Small intestine (tissue), 7 donors: ENCODE data around the gene HAGHL. TPM values are rescaled to one million over a fixed set of nuclear protein-coding genes. Genes with fewer than 3 reads are reported as not detected.
A peak's percentile ranks its signal among the peaks of the same experiment; 100 is the strongest.

Source experiments
- DNase-seq, 2 donors: peaks; one replicate each; pipeline versions ENCODE4 v3.0.0 to v3.0.0-alpha.2; 2013
- FAIRE-seq: peaks from 2 replicates; lab custom pipeline; 2012; peaks lifted over from hg19 to GRCh38; lab: Jason Lieb, UNC
- H3K27ac ChIP-seq, 3 donors: one replicate each; pipeline ENCODE4 v1.5.1; 2013; ENCODE audit warnings: low read length in 2 of 3, mild to moderate bottlenecking in 2 of 3, control low read depth in 1 of 3, inconsistent platforms in 1 of 3, low read depth in 1 of 3, moderate library complexity in 1 of 3
- H3K27me3 ChIP-seq, 3 donors: one replicate each; pipeline ENCODE4 v1.6.1; 2013; ENCODE audit warnings: low read length in 3 of 3, inconsistent platforms in 1 of 3; ENCODE audit not compliant: control insufficient read depth in 3 of 3, insufficient read depth in 3 of 3
- H3K36me3 ChIP-seq, 3 donors: one replicate each; pipeline ENCODE4 v1.6.1; 2013; ENCODE audit warnings: low read length in 3 of 3, inconsistent platforms in 1 of 3, low read depth in 1 of 3, mild to moderate bottlenecking in 1 of 3, moderate library complexity in 1 of 3; ENCODE audit not compliant: control insufficient read depth in 3 of 3, insufficient read depth in 2 of 3
- H3K4me1 ChIP-seq, 3 donors: one replicate each; pipeline ENCODE4 v1.6.1; 2013; ENCODE audit warnings: low read length in 2 of 3, inconsistent platforms in 1 of 3, low read depth in 1 of 3, mild to moderate bottlenecking in 1 of 3, moderate library complexity in 1 of 3; ENCODE audit not compliant: control insufficient read depth in 3 of 3, insufficient read depth in 2 of 3
- H3K4me3 ChIP-seq, 3 donors: one replicate each; pipeline ENCODE4 v1.5.1; 2013; ENCODE audit warnings: low read length in 3 of 3, control low read depth in 1 of 3, inconsistent platforms in 1 of 3, low read depth in 1 of 3, mild to moderate bottlenecking in 1 of 3, moderate library complexity in 1 of 3
- H3K9me3 ChIP-seq, 2 donors: one replicate each; pipeline ENCODE4 v1.6.1; 2013; ENCODE audit warnings: low read depth in 1 of 2, low read length in 1 of 2; ENCODE audit not compliant: control insufficient read depth in 2 of 2, insufficient read depth in 1 of 2
- WGBS, 3 donors: extraction: QIAGEN DNeasy Blood & Tissue Kit; methylation state at CpG; one replicate each; pipeline ENCODE4 v1.1.7; 2013; 5-methylcytosine and 5-hydroxymethylcytosine counted together
- polyA plus RNA-seq, 4 donors: library from polyadenylated mRNA; stranded (reverse) in 3 of 4; unstranded in 1 of 4; fragments of 200-250 nt in 3 of 4; fragments of 120-200 nt in 1 of 4; gene quantifications; one replicate each; pipeline versions ENCODE4 v1.2.1 to v1.2.3, GENCODE V29; 2013
- donor health status: healthy with polysubstance abuse.
- donor health status: control.
- donor health status: control.
- donor health status: Bipolar disorder and iron deficiency.
- donor health status: healthy.

The HAGHL gene
- polyA plus RNA-seq, 4 donors, result 1.4 to 4.8 (median 3.4) TPM

GRCh38 chr16:719815-720446 lies 7.0 kb upstream of the HAGHL start:
- Histone ChIP-seq H3K4me3 (peak overlapping the region in 2 of 3 donors; percentile 62 to 63), H3K4me1 (peaks cover 6 to 33% (median 12%) of the 10 kb centered on the region in 3 donors), H3K9me3 (peaks cover 3 to 8% of the 10 kb centered on the region in 2 donors), H3K36me3 (peaks cover 0 to 22% (median 0%) of the 10 kb centered on the region in 3 donors), H3K27ac (peak overlapping the region in 2 of 3 donors; percentile 41 to 77), H3K27me3 (peaks cover 0 to 14% (median 2%) of the 10 kb centered on the region in 3 donors)
- no peak for DNase-seq
- 7 to 11% (median 8%) methylated on average over 15 to 16 of the region's 16 CpGs for WGBS, 3 donors
- FAIRE-seq, result no peak

- H3K36me3 ChIP-seq, result peaks cover 0 to 22% (median 0%) of the 10 kb centered on the region in 3 donors
- peak overlapping the region; percentile 31 to 63 (median 62) for H3K4me3 ChIP-seq
- peak in 1 of 2 donors; percentile 60 for DNase-seq
- no peak for FAIRE-seq
- H3K27ac ChIP-seq, result peak overlapping the region; percentile 74 to 78 (median 77)
- H3K4me1 ChIP-seq, result peaks cover 6 to 33% (median 12%) of the 10 kb centered on the region in 3 donors
- H3K9me3 ChIP-seq, result peaks cover 3 to 8% of the 10 kb centered on the region in 2 donors
- H3K27me3 ChIP-seq, result peaks cover 0 to 15% (median 5%) of the 10 kb centered on the region in 3 donors
- WGBS, 3 donors, result 0 to 1% (median 0%) methylated on average over 31 to 38 of the region's 38 CpGs
Observed at GRCh38 chr16:720447-720989, 6.4 kb upstream of the HAGHL start.

GRCh38 chr16:720990-721764 lies 5.7 kb upstream of the HAGHL start, which contains the start of gene ANTKMT:
ANTKMT (plus strand) TSS chr16:721146; CDS start chr16:721275, 129 bp downstream.
- peaks cover 6 to 29% (median 12%) of the 10 kb centered on the region in 3 donors for H3K4me1 ChIP-seq
- WGBS, 3 donors, result 2 to 7% (median 6%) methylated on average over 59 to 106 of the region's 106 CpGs
- peak; percentile 91 to 95 for DNase-seq
- peak within 1 kb of the TSS; percentile 40 to 63 (median 62) for H3K4me3 ChIP-seq
- no peak for FAIRE-seq
- peaks cover 0 to 22% (median 0%) of the 10 kb centered on the region in 3 donors for H3K36me3 ChIP-seq
- peaks cover 3 to 8% of the 10 kb centered on the region in 2 donors for H3K9me3 ChIP-seq
- peak within 1 kb of the TSS; percentile 74 to 78 (median 77) for H3K27ac ChIP-seq
- H3K27me3 ChIP-seq, result peaks cover 0 to 17% (median 7%) of the 10 kb centered on the region in 3 donors

DNA sequence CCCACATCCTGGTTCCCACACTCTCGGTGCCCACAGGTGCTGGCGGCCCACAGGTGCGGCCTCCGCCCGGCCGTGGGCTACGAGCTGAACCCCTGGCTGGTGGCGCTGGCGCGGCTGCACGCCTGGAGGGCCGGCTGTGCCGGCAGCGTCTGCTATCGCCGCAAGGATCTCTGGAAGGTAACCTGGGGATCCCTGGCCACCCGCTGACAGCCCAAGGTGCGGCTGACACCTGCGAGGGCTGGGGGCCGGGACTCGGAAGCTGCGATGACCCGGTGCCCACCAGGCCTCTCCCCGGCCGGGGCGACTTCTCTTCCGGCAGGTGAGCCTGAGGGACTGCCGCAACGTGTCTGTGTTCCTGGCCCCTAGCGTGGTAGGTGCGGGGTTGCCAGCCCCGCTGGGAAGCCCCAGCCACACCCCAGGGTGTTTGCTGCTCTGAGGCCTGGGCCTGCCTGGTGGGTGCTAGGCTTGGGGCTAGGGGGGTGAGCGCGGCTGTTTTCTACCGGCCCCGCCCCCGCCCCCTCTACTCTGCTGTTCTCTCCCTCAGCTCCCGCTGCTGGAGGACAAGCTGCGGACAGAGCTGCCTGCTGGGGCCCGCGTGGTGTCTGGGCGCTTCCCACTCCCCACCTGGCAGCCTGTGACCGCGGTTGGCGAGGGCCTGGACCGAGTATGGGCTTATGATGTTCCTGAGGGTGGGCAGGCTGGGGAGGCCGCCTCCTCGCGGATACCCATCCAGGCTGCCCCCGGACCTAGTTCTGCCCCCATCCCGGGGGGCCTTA lies 5.0 kb upstream of the HAGHL start:
- 82 to 89% (median 82%) methylated on average over 41 to 51 of the region's 51 CpGs for WGBS, 3 donors
- DNase-seq (no peak), FAIRE-seq (no peak)
- Histone ChIP-seq H3K9me3 (peaks cover 3 to 8% of the 10 kb centered on the region in 2 donors), H3K4me3 (peak overlapping the region in 1 of 3 donors; percentile 62), H3K27ac (peak overlapping the region; percentile 42 to 78 (median 50)), H3K4me1 (peaks cover 6 to 31% (median 12%) of the 10 kb centered on the region in 3 donors), H3K27me3 (peaks cover 0 to 15% (median 8%) of the 10 kb centered on the region in 3 donors), H3K36me3 (peaks cover 0 to 22% (median 0%) of the 10 kb centered on the region in 3 donors)

- H3K4me1 ChIP-seq, result peaks cover 6 to 39% (median 12%) of the 10 kb centered on the region in 3 donors
- DNase-seq (no peak), FAIRE-seq (no peak)
- H3K27me3 ChIP-seq, result peaks cover 0 to 19% (median 10%) of the 10 kb centered on the region in 3 donors
- no peak overlapping the region for H3K4me3 ChIP-seq
- H3K27ac ChIP-seq, result no peak overlapping the region
- peaks cover 0 to 22% (median 0%) of the 10 kb centered on the region in 3 donors for H3K36me3 ChIP-seq
- WGBS, 3 donors, result 86 to 90% (median 89%) methylated on average over 21 to 24 of the region's 24 CpGs
- peaks cover 3 to 8% of the 10 kb centered on the region in 2 donors for H3K9me3 ChIP-seq
Observed at GRCh38 chr16:722835-723633, 3.9 kb upstream of the HAGHL start.

- peaks cover 0 to 22% (median 0%) of the 10 kb centered on the region in 3 donors for H3K36me3 ChIP-seq
- peaks cover 3 to 8% of the 10 kb centered on the region in 2 donors for H3K9me3 ChIP-seq
- H3K4me1 ChIP-seq, result peaks cover 9 to 38% (median 12%) of the 10 kb centered on the region in 3 donors
- H3K27ac ChIP-seq, result no peak overlapping the region
- H3K27me3 ChIP-seq, result peaks cover 0 to 22% (median 10%) of the 10 kb centered on the region in 3 donors
- DNase-seq, result no peak
- no peak overlapping the region for H3K4me3 ChIP-seq
- 81 to 84% (median 84%) methylated on average over 9 of the region's 9 CpGs for WGBS, 3 donors
- no peak for FAIRE-seq
Observed at GRCh38 chr16:723695-724094, 3.2 kb upstream of the HAGHL start.
